Psoas muscle (tissue), 8 donors: Measurements from ENCODE around the gene XXYLT1. TPM values are rescaled to one million over a fixed set of nuclear protein-coding genes. Genes with fewer than 3 reads are reported as not detected.

Experiments
- ATAC-seq, 4 donors: fragments of 200-7000 bp; cut with Tn5 transposase; one replicate each; pipeline ENCODE4 v1.9.1; 2020; ENCODE audit warnings: moderate library complexity in 3 of 4, mild to moderate bottlenecking in 2 of 4
- DNase-seq, 2 donors: peaks; one replicate each; pipeline ENCODE4 v3.0.0-alpha.2; 2020
- H3K27ac ChIP-seq: fragments of 200-600 bp; one replicate; pipeline ENCODE4 v1.8.0; 2022
- H3K27me3 ChIP-seq, 3 donors: fragments of 200-600 bp in 1 of 3; one replicate each; pipeline versions ENCODE4 v1.6.1 to v1.8.0; 2013 to 2022; ENCODE audit warnings: low read length in 2 of 3, mild to moderate bottlenecking in 2 of 3, moderate library complexity in 1 of 3; ENCODE audit not compliant: insufficient read depth in 3 of 3
- H3K36me3 ChIP-seq, 2 donors: fragments of 200-600 bp in 1 of 2; one replicate each; pipeline versions ENCODE4 v1.6.1 to v1.8.0; 2013 to 2022; ENCODE audit warnings: low read depth in 1 of 2, mild to moderate bottlenecking in 1 of 2, moderate library complexity in 1 of 2; ENCODE audit not compliant: insufficient read depth in 1 of 2
- H3K4me1 ChIP-seq: fragments of 200-600 bp; one replicate; pipeline ENCODE4 v1.8.0; 2022
- H3K4me3 ChIP-seq: fragments of 200-600 bp; one replicate; pipeline ENCODE4 v1.8.0; 2022; ENCODE audit warnings: mild to moderate bottlenecking
- H3K9me3 ChIP-seq: fragments of 200-600 bp; one replicate; pipeline ENCODE4 v1.8.0; 2022
- CTCF ChIP-seq: fragments of 200-600 bp; IDR thresholded peaks from one replicate; pipeline ENCODE4 v1.8.0; 2022; ENCODE audit warnings: antibody characterized with exemption
- WGBS, 3 donors: extraction: QIAGEN DNeasy Blood & Tissue Kit; methylation state at CpG; one replicate each; pipeline versions ENCODE4 v1.1.6 to v1.1.7; 2013; 5-methylcytosine and 5-hydroxymethylcytosine counted together
- intact Hi-C, 2 donors: fragments of 100-400 bp; cut with DNase I; formaldehyde crosslinking; loops; one replicate each; pipeline versions ENCODE4 v1.11.0 to v1.14.2; 2022
- polyA plus RNA-seq, 3 donors: library from polyadenylated mRNA; stranded (reverse); fragments of 200-250 nt; gene quantifications; one replicate each; pipeline ENCODE4 v1.2.3, GENCODE V29; 2013
- total RNA-seq, 4 donors: library from RNA; stranded (reverse); fragmentation: NEBNext Ultra II Directional in 2 of 4; extraction: Animal tissue kit (Norgen Biotek cat#: 25700) in 2 of 4; gene quantifications; one replicate each; pipeline versions ENCODE4 v1.2.1 to v1.2.4, GENCODE V29; 2021 to 2023
- donor health status: healthy with polysubstance abuse.
- donor health status: DM: no; HTN: no; CAD: no; lungs with moderate emphysema.
- donor health status: Bipolar disorder and iron deficiency.
- donor health status: healthy.
- donor health status: DM: yes; HTN: yes; CAD: no.
- donor health status: DM: no; HTN: no; CAD: no.
- donor health status: DM: no; HTN: no; CAD: no.
- donor health status: DM: yes; HTN: yes; CAD: no.

Gene XXYLT1
- total and polyA plus RNA-seq, 7 donors, result 0.86 to 3.5 (median 1.8) TPM

- Histone ChIP-seq H3K4me3 (no peak overlapping the region), H3K27me3 (no peaks in the 10 kb centered on the region), H3K4me1 (peaks cover 5% of the 10 kb centered on the region), H3K27ac (peak overlapping the region; percentile 37), H3K9me3 (no peaks in the 10 kb centered on the region), H3K36me3 (no peaks in the 10 kb centered on the region)
- ATAC-seq, result no peak
- no peak for DNase-seq
- TF ChIP-seq CTCF, result no peak
- intact Hi-C loops, result no loop called here
- 74 to 81% (median 79%) methylated on average over 7 of the region's 7 CpGs for WGBS, 3 donors
Observed at GRCh38 chr3:195181741-195182469, 89.1 kb downstream of the XXYLT1 start.

- no peak for DNase-seq
- no peak for ATAC-seq
- Histone ChIP-seq H3K9me3 (no peaks in the 10 kb centered on the region), H3K27me3 (no peaks in the 10 kb centered on the region), H3K4me1 (peaks cover 5% of the 10 kb centered on the region), H3K4me3 (no peak overlapping the region), H3K36me3 (no peaks in the 10 kb centered on the region), H3K27ac (peak overlapping the region; percentile 74)
- TF ChIP-seq CTCF, result no peak
- 78 to 97% (median 90%) methylated on average over 9 of the region's 9 CpGs for WGBS, 3 donors
- intact Hi-C loops, result no loop called here
Observed at GRCh38 chr3:195181113-195181498, 89.9 kb downstream of the XXYLT1 start.

GRCh38 chr3:195180490-195181112 lies 90.4 kb downstream of the XXYLT1 start:
- H3K9me3 ChIP-seq, result no peaks in the 10 kb centered on the region
- peak overlapping the region; percentile 74 for H3K27ac ChIP-seq
- H3K4me1 ChIP-seq, result peaks cover 5% of the 10 kb centered on the region
- no peak for DNase-seq
- no peaks in the 10 kb centered on the region for H3K27me3 ChIP-seq
- no peak for TF ChIP-seq CTCF
- intact Hi-C loops, result no loop called here
- H3K4me3 ChIP-seq, result no peak overlapping the region
- no peak for ATAC-seq
- WGBS, 3 donors, result 80 to 83% (median 82%) methylated on average over 17 of the region's 17 CpGs
- H3K36me3 ChIP-seq, result no peaks in the 10 kb centered on the region

GRCh38 chr3:195179776-195180489 lies 91.0 kb downstream of the XXYLT1 start:
- no peak overlapping the region for H3K4me3 ChIP-seq
- intact Hi-C loops, result no loop called here
- peaks cover 5% of the 10 kb centered on the region for H3K4me1 ChIP-seq
- ATAC-seq (peak in 3 of 4 donors; percentile 11 to 23 (median 22)), DNase-seq (no peak)
- no peaks in the 10 kb centered on the region for H3K36me3 ChIP-seq
- H3K27ac ChIP-seq, result peak overlapping the region; percentile 74
- no peaks in the 10 kb centered on the region for H3K27me3 ChIP-seq
- WGBS, 3 donors, result 65 to 73% (median 67%) methylated on average over 24 of the region's 24 CpGs
- no peak for TF ChIP-seq CTCF
- H3K9me3 ChIP-seq, result no peaks in the 10 kb centered on the region
